DMS79 (cell line): Measurements from ENCODE around the gene RAD18.

Experiments
- DNase-seq: peaks from one replicate; lab custom pipeline; 2025; lab: John Stamatoyannopoulos, UW

The RAD18 gene

GRCh38 chr3:8963137-8963853 is at the start of gene RAD18:
TSS of gene RAD18 (minus strand) at chr3:8963472. CDS start at chr3:8963385, 87 bp downstream.
- DNase-seq, result peak; percentile 30

GRCh38 chr3:9012521-9012920 is 49.2 kb upstream of the RAD18 start:
- no peak for DNase-seq

GRCh38 chr3:9009976-9010545 is 46.8 kb upstream of the RAD18 start:
- DNase-seq, result no peak

DNA sequence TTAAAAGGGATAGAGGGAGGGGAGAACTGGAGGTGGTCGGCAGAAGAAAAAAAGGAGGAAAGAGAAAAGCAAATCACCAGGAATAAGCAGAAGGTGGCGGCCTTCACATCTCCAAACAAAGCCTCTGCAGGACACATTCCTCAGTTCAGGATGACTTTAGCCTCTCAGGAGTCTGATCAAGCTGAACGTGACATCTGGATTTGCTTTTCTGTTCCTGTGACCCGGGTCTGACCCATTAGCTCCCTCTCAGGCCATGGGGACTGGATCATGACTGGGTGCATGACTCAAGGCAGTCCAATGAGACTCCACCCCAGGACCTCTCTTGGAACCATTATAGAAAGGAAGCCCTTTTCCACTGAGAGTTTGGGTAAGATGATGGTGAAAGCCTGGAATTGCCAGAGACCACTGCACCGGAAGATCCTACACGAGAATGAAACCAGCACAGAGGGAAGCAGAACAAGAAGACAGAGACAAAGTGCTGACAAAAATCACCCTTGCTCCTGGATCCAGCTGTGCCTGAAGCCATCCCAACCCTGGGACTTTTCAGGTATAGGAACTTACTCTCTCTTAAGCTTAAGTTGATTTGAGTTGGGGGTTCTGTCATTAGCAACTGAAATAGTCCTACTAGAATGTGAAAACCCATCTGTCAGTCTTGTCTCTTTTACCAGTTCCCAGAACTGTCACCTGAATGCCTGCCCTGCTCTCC is 45.4 kb upstream of the RAD18 start:
- DNase-seq, result no peak

DNA sequence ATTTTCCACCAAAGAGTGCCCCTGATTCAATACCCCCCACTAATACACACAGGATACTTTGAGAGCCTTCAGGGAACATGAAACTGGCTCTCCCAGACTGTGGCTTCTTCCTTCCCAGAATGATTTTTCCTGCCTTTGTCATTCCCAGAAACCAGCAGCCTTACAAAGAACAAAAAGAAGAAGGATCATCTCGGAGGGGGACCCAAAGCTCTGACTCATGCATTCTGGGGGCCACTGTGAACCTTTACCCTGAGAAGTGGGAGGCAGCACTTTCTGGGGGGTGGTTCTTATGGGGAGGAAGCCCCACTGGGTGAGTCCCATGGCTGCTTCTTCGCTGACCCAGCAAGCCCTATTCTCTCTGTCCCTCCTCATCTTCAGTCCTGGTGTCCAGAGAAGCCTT is 44.7 kb upstream of the RAD18 start:
- DNase-seq, result no peak

DNA sequence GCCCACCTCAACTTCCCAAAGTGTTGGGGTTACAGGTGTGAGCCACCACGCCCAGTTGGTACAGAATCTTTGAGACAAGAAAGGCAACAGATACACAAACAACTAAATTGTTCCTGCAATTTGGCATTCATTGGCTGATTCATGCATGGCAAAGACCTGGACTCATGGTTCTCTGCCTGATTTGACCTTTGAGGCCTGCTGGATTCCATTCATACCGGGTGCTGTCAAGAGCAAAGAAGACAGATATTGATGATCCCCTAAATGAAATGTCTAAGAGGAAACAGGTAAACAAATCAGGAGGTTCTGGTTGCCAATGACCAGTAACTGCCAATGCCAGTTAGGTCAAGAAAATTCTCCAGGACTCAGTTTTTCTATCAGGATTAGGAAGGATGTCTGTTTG is 43.9 kb upstream of the RAD18 start:
- no peak for DNase-seq

DNA sequence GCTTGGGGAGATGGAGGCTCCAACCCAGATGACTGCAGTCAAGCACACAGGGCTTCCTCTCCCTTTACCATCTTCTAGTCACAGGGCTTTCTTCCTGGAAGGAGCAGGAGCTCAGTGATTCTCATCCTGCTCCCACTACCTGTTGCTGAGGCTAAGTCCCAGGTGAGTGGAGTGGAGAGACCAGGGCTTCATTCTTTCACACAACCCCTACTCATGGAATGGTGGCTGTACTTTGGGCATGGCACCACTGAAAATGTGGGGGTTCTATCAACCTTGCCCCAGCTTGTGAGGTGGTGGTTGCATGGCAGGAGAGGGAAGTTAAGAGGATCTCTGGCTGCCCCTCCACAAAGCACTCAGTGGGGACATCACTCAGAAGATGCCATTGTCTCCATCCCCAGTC is 36.8 kb upstream of the RAD18 start:
- no peak for DNase-seq

DNA sequence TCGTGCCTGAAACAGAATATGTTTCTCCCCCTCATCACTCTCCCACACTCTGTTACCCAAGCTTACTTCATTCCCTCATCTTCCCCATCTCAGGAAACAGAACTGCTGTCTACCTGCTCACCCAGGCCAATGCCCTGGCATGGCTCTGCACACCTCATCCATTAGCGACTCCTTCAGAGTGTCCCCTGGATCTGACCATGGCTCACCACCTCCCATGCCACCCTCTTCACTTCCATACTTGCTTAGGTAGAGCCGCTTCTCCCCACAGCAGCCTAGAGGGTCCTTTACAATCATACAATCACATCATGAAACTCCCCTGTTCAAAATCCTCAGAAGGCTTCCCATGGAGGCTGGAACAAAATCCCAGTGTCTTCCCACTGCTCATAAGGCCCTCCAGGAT is 33.9 kb upstream of the RAD18 start:
- DNase-seq, result no peak

GRCh38 chr3:8996681-8997121 is 33.4 kb upstream of the RAD18 start:
- no peak for DNase-seq

GRCh38 chr3:8996216-8996615 is 32.9 kb upstream of the RAD18 start:
- DNase-seq, result no peak

DNA sequence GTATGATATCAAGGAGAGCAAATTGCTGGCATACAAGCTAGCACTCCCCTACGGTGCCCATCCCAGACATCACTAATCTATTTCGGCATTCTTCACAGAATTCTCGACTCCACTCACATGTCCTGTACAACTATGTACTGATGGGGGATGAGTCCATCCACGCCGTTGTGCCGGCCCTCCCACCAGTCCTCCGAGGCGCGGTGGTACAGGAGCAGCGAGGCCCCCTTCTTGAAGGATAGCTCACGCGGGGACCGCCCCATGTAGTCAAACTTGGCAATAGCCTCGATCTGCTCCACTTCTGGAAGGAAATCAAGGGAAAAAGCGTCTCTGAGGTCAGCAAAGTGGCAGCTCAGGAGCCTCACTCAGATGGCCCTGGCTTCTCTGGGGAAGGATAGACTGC is 31.0 kb upstream of the RAD18 start:
- no peak for DNase-seq

- DNase-seq, result no peak
Observed at GRCh38 chr3:8993331-8993730, 30.1 kb upstream of the RAD18 start.

- DNase-seq, result no peak
Observed at GRCh38 chr3:8992854-8993253, 29.6 kb upstream of the RAD18 start.

DNA sequence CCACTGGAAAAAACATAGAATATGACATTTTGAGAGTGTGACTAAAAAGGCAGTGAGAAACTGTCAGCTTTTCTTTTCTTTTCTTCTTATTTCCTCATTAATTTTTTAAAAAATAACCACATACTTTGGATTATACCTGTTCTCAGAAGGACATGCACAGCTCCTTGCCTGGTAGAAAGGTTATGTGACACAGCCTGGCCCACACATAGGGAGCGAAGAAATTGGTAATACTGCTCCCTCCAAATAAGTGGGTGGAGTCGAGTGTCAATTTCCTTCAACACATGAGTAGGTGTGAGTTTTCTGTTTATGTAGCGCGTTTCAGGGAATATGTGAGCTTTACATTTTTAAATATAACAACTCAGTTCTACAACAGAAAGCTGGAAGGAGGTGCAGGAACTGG is 28.9 kb upstream of the RAD18 start:
- DNase-seq, result no peak

GRCh38 chr3:8990266-8991215 is 27.3 kb upstream of the RAD18 start:
- DNase-seq, result peak; percentile 76

DNA sequence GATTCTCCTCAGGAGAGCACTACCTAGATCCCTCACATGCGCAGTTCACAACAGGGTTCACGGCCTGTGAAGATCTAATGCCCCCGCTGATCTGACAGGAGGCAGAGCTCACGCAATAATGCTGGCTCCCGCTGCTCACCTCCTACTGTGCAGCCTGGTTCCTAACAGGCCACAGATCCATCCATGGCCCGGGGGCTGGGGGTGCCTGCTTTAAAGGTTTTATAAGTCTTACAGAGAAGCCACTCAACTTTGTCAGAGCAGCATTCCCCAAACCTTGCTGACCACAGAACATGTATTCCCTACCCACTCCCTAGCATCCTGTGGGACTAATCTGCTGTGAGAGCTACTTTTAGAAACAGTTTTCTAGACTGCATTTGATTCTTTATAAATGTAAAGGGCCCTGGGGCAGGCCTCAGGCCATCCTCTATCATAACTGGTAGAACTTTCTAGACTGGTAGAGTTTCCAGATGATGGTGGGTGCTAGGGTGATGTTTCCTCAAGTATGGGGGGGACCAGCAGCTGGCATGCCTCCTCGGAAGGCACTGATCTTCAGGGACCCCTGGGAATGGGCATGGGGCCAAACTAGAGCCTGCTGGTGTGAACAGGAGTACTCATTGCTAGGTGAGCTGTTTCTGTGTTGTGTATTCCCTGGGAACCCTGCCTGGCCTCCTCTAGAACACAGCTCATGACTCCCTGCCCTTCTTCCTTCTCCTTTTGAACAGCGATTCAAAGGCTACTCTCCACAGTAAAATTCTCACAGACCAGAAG is 25.7 kb upstream of the RAD18 start:
- no peak for DNase-seq

DNA sequence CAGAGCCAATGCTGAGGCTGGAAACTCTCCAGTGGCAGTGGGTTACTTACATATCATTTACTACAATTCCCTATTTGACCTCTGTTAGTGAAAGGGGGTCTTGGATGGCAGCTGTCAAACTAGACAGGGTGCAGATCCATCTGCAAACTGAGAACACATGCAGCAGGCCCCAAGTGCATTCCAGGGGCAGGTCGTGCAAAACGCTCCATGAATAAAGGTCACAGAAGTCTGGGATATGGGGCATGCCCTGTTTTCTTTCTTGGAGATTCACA is 25.0 kb upstream of the RAD18 start:
- no peak for DNase-seq

DNA sequence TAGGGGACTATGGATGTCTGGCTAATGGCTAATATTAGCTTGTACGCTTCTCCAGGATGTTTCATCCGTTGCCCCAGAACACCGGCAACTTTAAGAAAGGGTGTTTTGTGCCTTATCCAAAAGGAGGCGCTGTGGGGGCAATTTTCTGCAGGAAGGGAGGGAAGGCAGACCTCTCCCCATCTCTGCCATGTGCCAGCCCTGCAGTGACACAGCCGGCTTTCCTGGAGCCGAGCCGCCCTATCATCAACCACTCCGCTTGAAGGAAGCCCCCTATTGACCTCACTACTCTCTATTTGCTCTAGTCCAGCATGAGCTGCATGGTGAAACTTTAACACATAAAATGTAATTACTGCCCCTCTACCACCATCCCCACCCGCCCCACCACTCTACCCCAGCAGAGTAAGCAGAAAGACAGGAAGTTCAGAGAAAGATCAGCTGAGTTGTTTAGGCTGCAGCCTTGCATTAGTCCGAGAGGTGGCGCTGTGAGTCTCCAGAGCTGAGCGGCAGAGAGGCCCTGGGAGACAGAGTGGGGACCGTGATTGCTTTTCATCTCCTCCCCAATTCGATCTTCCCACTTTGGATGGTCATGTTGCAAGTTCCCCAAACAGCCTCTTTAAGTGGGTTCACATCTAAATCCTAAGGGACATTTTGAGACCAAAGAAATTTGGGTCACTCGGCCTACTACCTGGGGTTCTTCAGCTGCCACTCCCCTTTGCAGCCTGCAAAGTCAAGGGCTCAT is 24.5 kb upstream of the RAD18 start:
- no peak for DNase-seq

- DNase-seq, result no peak
Observed at GRCh38 chr3:8987226-8987625, 24.0 kb upstream of the RAD18 start.

- no peak for DNase-seq
Observed at GRCh38 chr3:8986741-8987140, 23.5 kb upstream of the RAD18 start.

DNA sequence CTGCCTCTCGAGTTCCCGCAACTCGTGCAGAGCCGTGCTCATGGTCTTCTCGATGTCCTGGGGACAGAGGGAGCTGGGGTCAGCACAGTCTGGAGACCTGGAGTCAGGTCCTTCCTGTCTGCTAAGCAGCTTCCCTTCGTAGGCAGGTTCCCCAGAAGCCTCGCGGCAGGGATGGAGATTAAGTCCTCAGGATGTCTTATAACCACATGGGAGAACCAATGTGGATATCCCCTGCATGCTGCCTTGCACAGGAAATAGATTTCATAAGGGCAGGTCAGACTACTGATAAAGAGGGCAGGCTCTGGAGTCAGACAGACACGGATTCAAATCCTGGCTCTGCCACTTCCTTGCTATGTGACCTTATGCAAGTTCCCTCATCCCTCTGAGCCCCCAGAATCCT is 22.6 kb upstream of the RAD18 start:
- DNase-seq, result no peak
